Measurements from ENCODE around the gene CAPNS1. TPM values are rescaled to one million over a fixed set of nuclear protein-coding genes. Genes with fewer than 3 reads are reported as not detected.

Gene CAPNS1
- total RNA-seq, 2 experiments from 2014 or later, result 167 to 177 TPM

DNA sequence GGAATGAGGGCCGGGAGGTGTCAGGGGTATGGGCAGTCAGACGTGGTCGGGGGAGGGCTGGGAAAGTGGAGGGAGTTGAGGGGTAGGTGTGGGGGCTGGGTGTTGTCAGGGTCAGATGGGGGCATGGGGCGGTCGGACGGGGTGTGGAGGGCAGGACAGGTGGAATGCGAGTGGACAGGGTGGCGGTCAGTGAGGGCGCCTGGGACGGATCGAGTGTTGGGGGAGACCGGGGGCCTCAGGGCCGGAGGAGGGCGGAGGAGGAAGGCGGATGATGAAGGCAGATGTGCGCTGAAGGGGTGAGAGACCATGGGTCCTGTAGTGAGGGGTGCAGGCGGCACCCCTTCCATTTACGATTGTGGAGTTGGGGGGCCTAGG is 18.9 kb upstream of the CAPNS1 start:
- TF ChIP-seq, protein P1, sequence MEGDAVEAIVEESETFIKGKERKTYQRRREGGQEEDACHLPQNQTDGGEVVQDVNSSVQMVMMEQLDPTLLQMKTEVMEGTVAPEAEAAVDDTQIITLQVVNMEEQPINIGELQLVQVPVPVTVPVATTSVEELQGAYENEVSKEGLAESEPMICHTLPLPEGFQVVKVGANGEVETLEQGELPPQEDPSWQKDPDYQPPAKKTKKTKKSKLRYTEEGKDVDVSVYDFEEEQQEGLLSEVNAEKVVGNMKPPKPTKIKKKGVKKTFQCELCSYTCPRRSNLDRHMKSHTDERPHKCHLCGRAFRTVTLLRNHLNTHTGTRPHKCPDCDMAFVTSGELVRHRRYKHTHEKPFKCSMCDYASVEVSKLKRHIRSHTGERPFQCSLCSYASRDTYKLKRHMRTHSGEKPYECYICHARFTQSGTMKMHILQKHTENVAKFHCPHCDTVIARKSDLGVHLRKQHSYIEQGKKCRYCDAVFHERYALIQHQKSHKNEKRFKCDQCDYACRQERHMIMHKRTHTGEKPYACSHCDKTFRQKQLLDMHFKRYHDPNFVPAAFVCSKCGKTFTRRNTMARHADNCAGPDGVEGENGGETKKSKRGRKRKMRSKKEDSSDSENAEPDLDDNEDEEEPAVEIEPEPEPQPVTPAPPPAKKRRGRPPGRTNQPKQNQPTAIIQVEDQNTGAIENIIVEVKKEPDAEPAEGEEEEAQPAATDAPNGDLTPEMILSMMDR (IDR thresholded peaks at IDR 0.05), result no peak
- Histone ChIP-seq H3K4me1 (ENCODE audit: insufficient read depth, low read length) (peaks cover 15% of the 10 kb centered on the region), H3K4me3 (ENCODE audit: low read length) (no peak overlapping the region), H3K9me3 (ENCODE audit: control insufficient read depth in 1 of 2, insufficient read depth in 1 of 2, low read length in 2 of 2) (no peaks in the 10 kb centered on the region), H3K27me3 (ENCODE audit: control insufficient read depth in 1 of 2, insufficient read depth in 2 of 2, low read length in 2 of 2) (no peaks in the 10 kb centered on the region), H3K27ac (ENCODE audit: low read depth in 1 of 2, low read length in 2 of 2) (no peak overlapping the region), H3K36me3 (ENCODE audit: insufficient read depth, low read length) (peaks cover 73% of the 10 kb centered on the region)
- DNase-seq, result no peak
- H3K27me3 Mint-ChIP-seq, result no peaks in the 10 kb centered on the region
- CTCF ChIA-PET, result no interaction called here
- ATAC-seq (ENCODE audit: poor library complexity), result no peak
- H3K27ac Mint-ChIP-seq, result no peak overlapping the region
- peaks cover 20% of the 10 kb centered on the region for H3K4me1 Mint-ChIP-seq (ENCODE audit: low read depth)
- intact Hi-C loops (cut with DNase I, micrococcal nuclease), result loop anchor here in 1 of 2 experiments (10.0 kb wide), 1 partner anchor 404 kb away; the partner anchor contains the start of gene ZNF260
- H3K36me3 Mint-ChIP-seq (ENCODE audit: low read depth), result peaks cover 77% of the 10 kb centered on the region
- POLR2A ChIA-PET, result no interaction called here
- H3K9me3 Mint-ChIP-seq, result no peaks in the 10 kb centered on the region
- H3K4me3 Mint-ChIP-seq, result no peak overlapping the region

DNA sequence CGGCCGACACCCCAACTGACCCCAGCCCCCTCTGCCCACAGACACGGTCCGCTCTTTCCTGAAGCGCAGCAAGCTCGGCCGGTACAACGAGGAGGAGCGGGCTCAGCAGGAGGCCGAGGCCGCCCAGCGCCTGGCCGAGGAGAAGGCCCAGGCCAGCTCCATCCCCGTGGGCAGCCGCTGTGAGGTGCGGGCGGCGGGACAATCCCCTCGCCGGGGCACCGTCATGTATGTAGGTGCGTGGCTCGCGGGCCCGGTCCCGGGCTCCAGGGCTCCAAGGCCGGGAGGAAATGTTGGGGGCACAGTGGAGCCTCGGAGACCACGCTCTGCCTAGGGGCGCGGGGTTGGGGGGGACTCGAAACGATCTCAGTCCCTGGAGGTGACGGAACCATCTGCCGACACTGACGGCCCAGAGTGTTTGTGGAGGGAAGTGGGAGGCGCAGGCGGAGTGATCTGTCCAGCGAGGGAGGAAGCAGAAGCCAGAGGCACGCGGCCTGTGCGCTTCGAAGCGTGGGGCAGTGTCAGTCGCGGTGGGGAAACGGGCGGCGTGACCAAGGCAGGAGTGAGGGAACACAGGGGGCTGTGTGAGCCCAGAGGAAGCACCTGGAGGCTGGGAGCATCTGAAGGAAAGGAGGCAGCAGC is 18.3 kb upstream of the CAPNS1 start:
- ChIA-PET POLR2A (no interaction called here), CTCF (no interaction called here)
- no peak for DNase-seq
- Histone ChIP-seq H3K4me1 (ENCODE audit: insufficient read depth, low read length) (peaks cover 9% of the 10 kb centered on the region), H3K4me3 (ENCODE audit: low read length) (no peak overlapping the region), H3K9me3 (ENCODE audit: control insufficient read depth in 1 of 2, insufficient read depth in 1 of 2, low read length in 2 of 2) (no peaks in the 10 kb centered on the region), H3K27ac (ENCODE audit: low read depth in 1 of 2, low read length in 2 of 2) (no peak overlapping the region), H3K36me3 (ENCODE audit: insufficient read depth, low read length) (peaks cover 74% of the 10 kb centered on the region), H3K27me3 (ENCODE audit: control insufficient read depth in 1 of 2, insufficient read depth in 2 of 2, low read length in 2 of 2) (no peaks in the 10 kb centered on the region)
- TF ChIP-seq, protein P1 (IDR thresholded peaks at IDR 0.05), result no peak
- Mint-ChIP-seq H3K4me1 (ENCODE audit: low read depth) (peaks cover 16% of the 10 kb centered on the region), H3K4me3 (no peak overlapping the region), H3K9me3 (no peaks in the 10 kb centered on the region), H3K27me3 (no peaks in the 10 kb centered on the region), H3K27ac (no peak overlapping the region), H3K36me3 (ENCODE audit: low read depth) (peaks cover 72% of the 10 kb centered on the region)
- ATAC-seq (ENCODE audit: poor library complexity), result no peak
- intact Hi-C loops (cut with DNase I, micrococcal nuclease), result loop anchor here in 1 of 2 experiments (10.0 kb wide), 1 partner anchor 403 kb away; the partner anchor contains the start of gene ZNF260

DNA sequence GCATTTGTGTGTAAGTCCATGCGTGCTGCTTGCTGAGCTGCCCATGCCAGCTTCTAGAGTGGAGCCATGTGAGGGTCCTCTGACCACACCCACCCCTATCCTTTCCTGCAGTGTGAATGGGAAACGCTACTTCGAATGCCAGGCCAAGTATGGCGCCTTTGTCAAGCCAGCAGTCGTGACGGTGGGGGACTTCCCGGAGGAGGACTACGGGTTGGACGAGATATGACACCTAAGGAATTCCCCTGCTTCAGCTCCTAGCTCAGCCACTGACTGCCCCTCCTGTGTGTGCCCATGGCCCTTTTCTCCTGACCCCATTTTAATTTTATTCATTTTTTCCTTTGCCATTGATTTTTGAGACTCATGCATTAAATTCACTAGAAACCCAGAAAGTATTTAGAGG is 14.3 kb upstream of the CAPNS1 start:
- TF ChIP-seq, protein P1 (IDR thresholded peaks at IDR 0.05), result no peak
- ChIA-PET CTCF (no interaction called here), POLR2A (interaction anchor here (0.7 to 5.0 kb wide), 2 partner anchors 10 to 48 kb away, joined by 3 to 51 read pairs; partner anchors contain the start of genes POLR2I and TBCB)
- intact Hi-C loops (cut with DNase I, micrococcal nuclease), result loop anchor here (5.0 to 10.0 kb wide), 2 partner anchors 252 to 399 kb away; partner anchors contain the start of genes ZFP14 (in 1 of the 2) and ZNF260 (in 1 of the 2)
- H3K27ac Mint-ChIP-seq, result peak overlapping the region; percentile 12
- no peaks in the 10 kb centered on the region for H3K27me3 Mint-ChIP-seq
- H3K4me3 ChIP-seq (ENCODE audit: low read length), result no peak overlapping the region
- no peaks in the 10 kb centered on the region for H3K27me3 ChIP-seq (ENCODE audit: control insufficient read depth in 1 of 2, insufficient read depth in 2 of 2, low read length in 2 of 2)
- H3K9me3 Mint-ChIP-seq, result no peaks in the 10 kb centered on the region
- peaks cover 43% of the 10 kb centered on the region for H3K36me3 Mint-ChIP-seq (ENCODE audit: low read depth)
- H3K4me1 ChIP-seq (ENCODE audit: insufficient read depth, low read length), result peaks cover 17% of the 10 kb centered on the region
- no peak for ATAC-seq (ENCODE audit: poor library complexity)
- peaks cover 45% of the 10 kb centered on the region for H3K36me3 ChIP-seq (ENCODE audit: insufficient read depth, low read length)
- peaks cover 13% of the 10 kb centered on the region for H3K4me1 Mint-ChIP-seq (ENCODE audit: low read depth)
- DNase-seq, result peak in 1 of 14 experiments; percentile 17
- H3K9me3 ChIP-seq (ENCODE audit: control insufficient read depth in 1 of 2, insufficient read depth in 1 of 2, low read length in 2 of 2), result no peaks in the 10 kb centered on the region
- no peak overlapping the region for H3K27ac ChIP-seq (ENCODE audit: low read depth in 1 of 2, low read length in 2 of 2)
- no peak overlapping the region for H3K4me3 Mint-ChIP-seq

Measured in CD4-positive, alpha-beta T cell (primary cell).